GM12891 (cell line): ENCODE measurements around the gene CACNG7.

Experiments used
- DNase-seq: peaks from one replicate; pipeline ENCODE4 v3.0.0; 2011; ENCODE audit warnings: low spot score; ENCODE audit not compliant: insufficient read length
- FAIRE-seq: peaks from 2 replicates; lab custom pipeline; 2011; peaks lifted over from hg19 to GRCh38; lab: Jason Lieb, UNC
- PAX5 ChIP-seq: IDR thresholded peaks from 2 replicates; pipeline ENCODE4 v1.6.1; 2011; ENCODE audit warnings: low read length, moderate library complexity, mild to moderate bottlenecking; ENCODE audit not compliant: insufficient read depth, severe bottlenecking
- POLR2A ChIP-seq: IDR thresholded peaks from 2 replicates; pipeline ENCODE4 v1.6.1; 2011; ENCODE audit warnings: low read depth, low read length, control low read depth
- POLR2AphosphoS5 ChIP-seq: IDR thresholded peaks from 2 replicates; pipeline ENCODE4 v1.6.1; 2011; ENCODE audit warnings: low read depth, low read length, control low read depth
- POU2F2 ChIP-seq: IDR thresholded peaks from 2 replicates; pipeline ENCODE4 v1.6.1; 2011; ENCODE audit warnings: low read depth, mild to moderate bottlenecking, control low read depth, low read length, moderate library complexity
- SPI1 ChIP-seq: IDR thresholded peaks from 2 replicates; pipeline ENCODE4 v1.6.1; 2011; ENCODE audit warnings: low read depth, low read length, control low read depth
- TAF1 ChIP-seq: IDR thresholded peaks from 2 replicates; pipeline ENCODE4 v1.6.1; 2011; ENCODE audit warnings: low read depth, low read length, control low read depth

Gene CACNG7

GRCh38 chr19:53993448-53993847 lies 84.4 kb downstream of the CACNG7 start:
- TF ChIP-seq POU2F2 (no peak), POLR2A (no peak), TAF1 (no peak), POLR2AphosphoS5 (no peak), SPI1 (no peak), PAX5 (no peak)
- FAIRE-seq (no peak), DNase-seq (no peak)
